22Rv1 (cell line): Measurements from ENCODE around the gene HELZ.
A peak's percentile ranks its signal among the peaks of the same experiment; 100 is the strongest.
"Not testable (repeated sequence)": the region's sequence is repeated elsewhere in the genome, so short reads cannot be mapped to it uniquely, and the experiment has no call there.

Source experiments
- H3K27ac ChIP-seq: fragments of 450-650 bp; 2 replicates; pipeline ENCODE4 v1.5.1; 2017
- ZFX ChIP-seq: fragments of 450-650 bp; IDR thresholded peaks from 2 replicates; pipeline ENCODE4 v1.6.1; 2017; ENCODE audit warnings: antibody characterized with exemption, borderline replicate concordance
- TF ChIP-seq, protein P1 (sequence below): fragments of 450-650 bp; IDR thresholded peaks from 2 replicates; pipeline ENCODE4 v1.5.1; 2017; ENCODE audit warnings: mild to moderate bottlenecking

HELZ gene

DNA sequence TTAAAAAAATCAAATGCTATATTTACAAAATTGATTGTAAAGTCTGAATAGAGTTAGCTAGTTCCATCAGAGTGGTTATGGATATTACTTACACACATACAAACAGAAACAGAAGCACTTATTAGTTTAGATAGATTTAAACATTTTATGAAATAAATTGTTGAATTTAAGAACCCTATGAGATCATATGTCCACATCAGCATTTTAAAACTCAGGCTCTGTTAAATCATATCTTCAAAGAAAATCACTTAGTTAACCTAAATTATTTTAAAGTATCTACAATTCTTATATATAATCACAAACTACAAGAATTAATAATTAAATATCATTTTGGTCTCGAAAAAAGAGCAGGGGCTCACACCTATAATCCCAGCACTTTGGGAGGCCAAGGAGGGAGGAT lies 42.5 kb downstream of the HELZ start:
- TF ChIP-seq, protein P1, sequence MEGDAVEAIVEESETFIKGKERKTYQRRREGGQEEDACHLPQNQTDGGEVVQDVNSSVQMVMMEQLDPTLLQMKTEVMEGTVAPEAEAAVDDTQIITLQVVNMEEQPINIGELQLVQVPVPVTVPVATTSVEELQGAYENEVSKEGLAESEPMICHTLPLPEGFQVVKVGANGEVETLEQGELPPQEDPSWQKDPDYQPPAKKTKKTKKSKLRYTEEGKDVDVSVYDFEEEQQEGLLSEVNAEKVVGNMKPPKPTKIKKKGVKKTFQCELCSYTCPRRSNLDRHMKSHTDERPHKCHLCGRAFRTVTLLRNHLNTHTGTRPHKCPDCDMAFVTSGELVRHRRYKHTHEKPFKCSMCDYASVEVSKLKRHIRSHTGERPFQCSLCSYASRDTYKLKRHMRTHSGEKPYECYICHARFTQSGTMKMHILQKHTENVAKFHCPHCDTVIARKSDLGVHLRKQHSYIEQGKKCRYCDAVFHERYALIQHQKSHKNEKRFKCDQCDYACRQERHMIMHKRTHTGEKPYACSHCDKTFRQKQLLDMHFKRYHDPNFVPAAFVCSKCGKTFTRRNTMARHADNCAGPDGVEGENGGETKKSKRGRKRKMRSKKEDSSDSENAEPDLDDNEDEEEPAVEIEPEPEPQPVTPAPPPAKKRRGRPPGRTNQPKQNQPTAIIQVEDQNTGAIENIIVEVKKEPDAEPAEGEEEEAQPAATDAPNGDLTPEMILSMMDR, result no peak
- TF ChIP-seq ZFX, result no peak

DNA sequence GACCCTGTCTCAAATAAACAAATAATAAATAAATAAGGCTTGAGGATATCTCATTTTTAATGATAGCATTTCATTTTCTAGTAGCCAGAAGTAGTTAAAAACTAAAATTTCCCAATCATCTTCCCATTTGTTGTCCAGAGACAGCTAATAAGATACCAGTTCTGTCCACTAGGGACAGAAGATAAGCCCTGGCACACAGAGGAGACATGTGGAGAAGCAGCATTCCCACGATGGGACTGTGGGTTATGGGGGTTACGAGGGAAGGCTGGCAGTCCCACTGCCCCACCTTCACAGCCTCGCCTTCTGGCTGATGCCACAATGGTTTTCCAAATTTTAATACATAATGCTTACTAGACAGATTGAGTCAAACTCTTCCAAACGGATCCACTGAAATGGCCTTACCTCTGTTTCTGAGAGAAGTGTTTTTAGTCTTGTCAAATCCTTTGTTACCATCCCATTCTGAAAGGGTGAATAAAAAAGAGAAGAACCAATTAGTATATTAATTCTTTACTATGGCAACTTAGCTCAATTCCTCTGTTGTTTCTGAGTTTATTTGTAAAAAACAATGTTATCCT lies 44.2 kb downstream of the HELZ start:
- TF ChIP-seq ZFX, result no peak
- TF ChIP-seq, protein P1, result peak; percentile 68
- H3K27ac ChIP-seq, result no peak overlapping the region

More for the DNA sequence above, 42.5 kb downstream of the HELZ start:
- H3K27ac ChIP-seq, result no peak overlapping the region

DNA sequence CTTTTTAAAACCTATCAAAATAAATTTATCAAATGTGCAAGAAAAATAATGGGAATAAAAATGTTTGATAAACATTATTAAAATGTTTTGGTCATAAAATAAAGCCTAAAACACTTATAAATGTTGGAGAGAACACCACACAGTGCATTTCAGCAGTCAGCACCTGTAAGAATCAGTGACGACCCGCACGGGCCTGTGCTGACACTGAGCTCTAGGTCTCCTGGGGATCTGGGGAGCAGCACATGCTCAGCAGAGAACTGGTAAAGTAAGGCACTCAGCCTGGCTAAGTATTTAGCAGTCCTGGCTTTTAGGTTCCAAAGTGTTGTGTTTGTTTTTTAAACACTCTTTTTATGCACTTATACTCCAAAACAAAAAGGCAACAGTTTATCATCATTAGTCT lies 46.9 kb downstream of the HELZ start:
- no peak for TF ChIP-seq ZFX
- TF ChIP-seq, protein P1, result no peak
- no peak overlapping the region for H3K27ac ChIP-seq

DNA sequence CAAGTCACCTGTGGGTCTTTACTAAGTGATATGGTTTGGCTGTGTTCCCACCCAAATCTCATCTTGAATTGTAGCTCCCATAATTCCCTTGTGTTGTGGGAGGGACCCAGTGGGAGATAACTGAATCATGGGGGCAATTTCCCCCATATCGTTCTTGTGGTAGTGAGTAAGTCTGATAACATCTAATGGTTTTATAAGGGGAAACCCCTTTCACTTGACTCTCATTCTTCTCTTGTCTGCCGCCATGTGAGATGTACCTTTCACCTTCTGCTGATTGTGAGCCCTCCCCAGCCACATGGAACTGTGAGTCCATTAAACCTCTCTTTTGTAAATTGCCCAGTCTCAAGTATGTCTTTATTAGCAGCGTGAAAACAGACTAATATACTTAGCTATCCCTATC lies 48.0 kb downstream of the HELZ start:
- not testable (repeated sequence) for H3K27ac ChIP-seq

DNA sequence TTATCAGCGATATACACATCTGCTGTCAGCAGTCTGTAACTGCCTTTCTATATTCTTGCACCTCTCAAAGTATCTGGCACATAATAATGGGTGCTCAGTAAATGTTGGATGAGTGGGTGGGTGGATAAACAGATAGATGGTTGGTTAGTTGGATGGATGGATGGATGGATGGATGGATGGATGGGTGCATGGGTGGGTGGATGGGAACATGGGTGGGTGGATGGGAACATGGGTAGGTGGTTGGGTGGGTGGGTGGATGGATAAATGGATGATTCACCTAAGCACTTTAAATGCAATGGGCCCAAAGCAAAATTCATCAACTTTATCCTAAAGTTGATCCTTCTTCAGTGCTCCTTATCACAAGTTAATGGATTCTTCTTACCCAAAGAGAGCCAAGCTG lies 48.6 kb downstream of the HELZ start:
- no peak for TF ChIP-seq ZFX
- TF ChIP-seq, protein P1, result no peak
- H3K27ac ChIP-seq, result no peak overlapping the region

DNA sequence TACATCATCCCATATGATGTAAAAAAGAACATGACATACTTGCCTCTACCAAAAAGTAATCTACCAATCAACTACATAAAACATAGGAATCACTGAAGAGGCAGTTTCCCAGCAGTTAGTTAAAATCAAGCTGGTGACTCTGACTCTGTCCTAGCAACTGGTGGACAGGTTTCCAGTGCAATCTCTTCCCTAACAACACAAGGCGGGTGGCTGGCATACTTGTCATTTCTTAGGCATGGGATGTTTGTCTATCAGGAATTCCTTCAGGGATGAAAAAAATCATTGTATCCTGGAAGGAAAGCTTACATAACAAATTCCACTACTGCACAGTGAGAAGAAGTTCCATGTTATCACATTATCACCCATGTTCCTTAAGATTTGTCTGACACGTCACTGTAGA lies 50.9 kb downstream of the HELZ start:
- H3K27ac ChIP-seq, result no peak overlapping the region
- TF ChIP-seq, protein P1, result no peak
- no peak for TF ChIP-seq ZFX

DNA sequence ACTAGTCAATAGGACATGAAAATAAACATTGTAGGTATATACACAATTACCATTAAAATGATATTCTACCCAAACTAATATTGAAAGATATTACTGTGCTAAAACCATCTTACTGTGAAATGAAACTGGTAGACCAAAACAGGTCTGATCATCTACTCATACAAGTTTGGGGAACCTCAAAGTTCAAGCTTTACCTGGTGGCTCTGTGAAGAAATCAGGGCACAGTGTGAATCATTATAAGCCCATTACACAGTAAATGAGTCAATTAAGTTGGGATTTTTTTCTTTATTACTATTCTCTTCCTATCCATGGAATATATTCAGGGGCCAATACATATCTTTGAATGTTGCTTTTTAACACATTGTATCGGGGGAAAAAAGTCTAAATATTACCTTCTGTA lies 57.1 kb downstream of the HELZ start:
- TF ChIP-seq, protein P1, result no peak
- no peak for TF ChIP-seq ZFX
- no peak overlapping the region for H3K27ac ChIP-seq

DNA sequence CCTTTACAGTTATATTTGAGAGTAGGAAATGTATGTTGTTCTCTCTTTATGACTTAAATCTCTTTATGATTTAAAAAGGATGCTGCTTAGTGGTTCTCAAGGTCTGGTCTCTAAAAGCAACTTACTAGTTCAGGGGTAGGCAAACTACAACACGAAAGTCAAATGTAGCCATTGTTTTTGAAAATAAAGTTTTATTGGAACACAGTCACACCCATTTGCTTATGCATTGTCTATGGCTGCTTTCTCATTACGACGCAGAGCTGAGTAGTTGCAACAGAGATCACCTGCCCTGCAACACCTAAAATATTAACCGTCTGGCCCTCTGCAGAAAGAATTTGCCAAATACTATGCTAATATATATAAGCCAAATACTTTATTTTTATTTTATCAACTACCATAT lies 58.2 kb downstream of the HELZ start:
- no peak overlapping the region for H3K27ac ChIP-seq
- TF ChIP-seq ZFX, result no peak
- TF ChIP-seq, protein P1, result no peak
